Stomach (tissue), 9 donors: Measurements from ENCODE around the gene TPRG1L. TPM values are rescaled to one million over a fixed set of nuclear protein-coding genes. Genes with fewer than 3 reads are reported as not detected.

Experiments used
- DNase-seq, 2 donors: peaks; one replicate each; pipeline versions ENCODE4 v3.0.0 to v3.0.0-alpha.2; 2013 to 2019
- H3K27ac ChIP-seq, 5 donors: fragments of 200-600 bp in 4 of 5; sonication (generic) in 4 of 5; one replicate each; pipeline ENCODE4 v1.5.1; 2013 to 2019; ENCODE audit warnings: mild to moderate bottlenecking in 1 of 5, moderate library complexity in 1 of 5
- H3K27me3 ChIP-seq, 3 donors: fragments of 200-600 bp; sonication (generic); one replicate each; pipeline ENCODE4 v1.5.1; 2017 to 2019; ENCODE audit warnings: mixed run types in 1 of 3
- H3K36me3 ChIP-seq, 4 donors: fragments of 200-600 bp; sonication (generic); 1 replicate in 3 of 4; 2 replicates in 1 of 4; pipeline ENCODE4 v1.5.1; 2016 to 2019
- H3K4me1 ChIP-seq, 4 donors: fragments of 200-600 bp; sonication (generic); one replicate each; pipeline ENCODE4 v1.5.1; 2016 to 2019
- H3K4me3 ChIP-seq, 4 donors: fragments of 200-600 bp; sonication (generic) in 3 of 4; one replicate each; pipeline ENCODE4 v1.5.1; 2016 to 2019; ENCODE audit warnings: mild to moderate bottlenecking in 1 of 4
- H3K9me3 ChIP-seq, 4 donors: fragments of 200-600 bp; sonication (generic); one replicate each; pipeline ENCODE4 v1.5.1; 2016 to 2019
- EP300 ChIP-seq: sonication (generic); formaldehyde crosslinking; IDR thresholded peaks from one replicate; pipeline ENCODE4 v1.6.1; 2017; ENCODE audit warnings: antibody characterized with exemption
- POLR2A ChIP-seq, 4 donors: fragments of 450-650 bp; IDR thresholded peaks; one replicate each; pipeline ENCODE4 v1.6.1; 2016; ENCODE audit warnings: antibody characterized with exemption in 4 of 4, control low read depth in 2 of 4, mild to moderate bottlenecking in 1 of 4, moderate library complexity in 1 of 4
- POLR2AphosphoS5 ChIP-seq, 3 donors: sonication (generic); formaldehyde crosslinking; IDR thresholded peaks; one replicate each; pipeline ENCODE4 v1.6.1; 2016; ENCODE audit warnings: antibody characterized with exemption in 3 of 3
- WGBS, 5 donors: extraction: QIAGEN DNeasy Blood & Tissue Kit in 3 of 5; methylation state at CpG; one replicate each; pipeline versions ENCODE4 v1.1.5 to v1.1.7; 2013 to 2018; 5-methylcytosine and 5-hydroxymethylcytosine counted together
- intact Hi-C: fragments of 100-400 bp; cut with DNase I; formaldehyde crosslinking; loops from one replicate; pipeline ENCODE4 v1.15.1; 2023; ENCODE audit warnings: low total_unique reads
- polyA plus RNA-seq, 3 donors: library from polyadenylated mRNA; stranded (reverse); fragments of 200-250 nt; gene quantifications; one replicate each; pipeline ENCODE4 v1.2.3, GENCODE V29; 2013
- total RNA-seq, 5 donors: library from RNA; depleted of rRNA; stranded (reverse); fragments of >200 nt; gene quantifications; one replicate each; pipeline versions ENCODE4 v1.1.0 to v1.2.3, GENCODE V29; 2014 to 2016
- TF ChIP-seq, protein P1 (sequence below), 7 experiments: fragments of 450-650 bp in 4 of 7; fragments of 200-600 bp in 3 of 7; sonication (generic) in 3 of 7; IDR thresholded peaks; one replicate each; pipeline ENCODE4 v1.5.1; 2016 to 2019; ENCODE audit warnings: antibody characterized with exemption in 7 of 7, control low read depth in 2 of 7, mild to moderate bottlenecking in 1 of 7
- donor health status: healthy with polysubstance abuse.
- donor health status: Bipolar disorder and iron deficiency.
- donor health status: healthy.

The TPRG1L gene
- total and polyA plus RNA-seq, 8 donors: 21.6 to 60.0 (median 30.4) TPM

DNA sequence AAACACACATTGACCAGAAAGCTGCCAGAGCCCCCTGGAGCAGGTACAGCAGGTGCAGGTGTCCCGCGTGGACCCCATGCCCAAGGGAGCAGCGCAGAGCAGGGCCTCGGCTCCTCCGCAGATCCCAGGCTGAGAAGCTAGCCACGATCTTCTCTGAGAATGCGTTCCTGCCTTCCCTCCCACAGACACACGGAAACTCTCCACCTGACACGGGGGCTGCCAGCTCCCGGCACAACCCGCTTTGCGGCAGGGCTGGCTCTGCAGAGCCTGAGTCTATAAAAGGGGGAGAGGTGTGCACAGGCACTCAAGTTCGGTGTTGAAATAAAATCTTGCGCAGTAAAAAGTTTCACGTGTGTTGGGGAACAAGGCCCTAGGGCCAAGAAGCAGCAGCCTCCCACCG is 23.1 kb upstream of the TPRG1L start:
- Histone ChIP-seq H3K4me1 (peaks cover 14 to 24% (median 21%) of the 10 kb centered on the region in 4 donors), H3K27me3 (peaks cover 0 to 44% (median 5%) of the 10 kb centered on the region in 3 donors), H3K36me3 (no peaks in the 10 kb centered on the region), H3K9me3 (no peaks in the 10 kb centered on the region), H3K27ac (no peak overlapping the region), H3K4me3 (no peak overlapping the region)
- intact Hi-C loops: no loop called here
- DNase-seq: no peak
- TF ChIP-seq POLR2A (IDR thresholded peaks at IDR 0.05) (no peak), POLR2AphosphoS5 (IDR thresholded peaks at IDR 0.05) (no peak), EP300 (no peak)
- TF ChIP-seq, protein P1, sequence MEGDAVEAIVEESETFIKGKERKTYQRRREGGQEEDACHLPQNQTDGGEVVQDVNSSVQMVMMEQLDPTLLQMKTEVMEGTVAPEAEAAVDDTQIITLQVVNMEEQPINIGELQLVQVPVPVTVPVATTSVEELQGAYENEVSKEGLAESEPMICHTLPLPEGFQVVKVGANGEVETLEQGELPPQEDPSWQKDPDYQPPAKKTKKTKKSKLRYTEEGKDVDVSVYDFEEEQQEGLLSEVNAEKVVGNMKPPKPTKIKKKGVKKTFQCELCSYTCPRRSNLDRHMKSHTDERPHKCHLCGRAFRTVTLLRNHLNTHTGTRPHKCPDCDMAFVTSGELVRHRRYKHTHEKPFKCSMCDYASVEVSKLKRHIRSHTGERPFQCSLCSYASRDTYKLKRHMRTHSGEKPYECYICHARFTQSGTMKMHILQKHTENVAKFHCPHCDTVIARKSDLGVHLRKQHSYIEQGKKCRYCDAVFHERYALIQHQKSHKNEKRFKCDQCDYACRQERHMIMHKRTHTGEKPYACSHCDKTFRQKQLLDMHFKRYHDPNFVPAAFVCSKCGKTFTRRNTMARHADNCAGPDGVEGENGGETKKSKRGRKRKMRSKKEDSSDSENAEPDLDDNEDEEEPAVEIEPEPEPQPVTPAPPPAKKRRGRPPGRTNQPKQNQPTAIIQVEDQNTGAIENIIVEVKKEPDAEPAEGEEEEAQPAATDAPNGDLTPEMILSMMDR (IDR thresholded peaks at IDR 0.05): no peak
- 77 to 83% (median 81%) methylated on average over 15 to 16 of the region's 16 CpGs for WGBS, 5 donors

DNA sequence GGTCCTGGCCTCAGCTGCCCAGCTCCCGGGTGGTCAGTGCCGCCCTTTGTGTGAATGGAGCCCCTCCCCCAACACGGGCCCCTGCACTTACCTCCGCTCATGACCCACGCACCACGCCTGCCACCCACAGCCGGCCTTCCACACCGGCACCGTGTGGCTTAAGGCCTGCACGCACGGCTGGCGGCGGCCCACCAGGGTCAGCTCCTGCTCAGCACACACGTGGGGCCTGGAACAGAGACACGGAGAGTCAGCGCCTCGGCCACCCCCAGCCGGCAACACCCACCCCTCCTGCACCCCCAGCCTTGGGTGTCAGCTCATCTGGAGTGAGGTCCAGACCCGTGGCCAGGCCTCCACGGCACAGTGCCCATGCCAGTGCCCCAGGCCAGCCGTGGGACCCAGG is 22.4 kb upstream of the TPRG1L start:
- H3K4me3 ChIP-seq: no peak overlapping the region
- H3K9me3 ChIP-seq: no peaks in the 10 kb centered on the region
- H3K27ac ChIP-seq: no peak overlapping the region
- H3K36me3 ChIP-seq: no peaks in the 10 kb centered on the region
- no peak for TF ChIP-seq POLR2A (IDR thresholded peaks at IDR 0.05)
- H3K4me1 ChIP-seq: peaks cover 14 to 18% (median 18%) of the 10 kb centered on the region in 4 donors
- intact Hi-C loops: no loop called here
- 85 to 94% (median 90%) methylated on average over 10 to 21 of the region's 21 CpGs for WGBS, 5 donors
- H3K27me3 ChIP-seq: peaks cover 0 to 46% (median 5%) of the 10 kb centered on the region in 3 donors
- DNase-seq: no peak

DNA sequence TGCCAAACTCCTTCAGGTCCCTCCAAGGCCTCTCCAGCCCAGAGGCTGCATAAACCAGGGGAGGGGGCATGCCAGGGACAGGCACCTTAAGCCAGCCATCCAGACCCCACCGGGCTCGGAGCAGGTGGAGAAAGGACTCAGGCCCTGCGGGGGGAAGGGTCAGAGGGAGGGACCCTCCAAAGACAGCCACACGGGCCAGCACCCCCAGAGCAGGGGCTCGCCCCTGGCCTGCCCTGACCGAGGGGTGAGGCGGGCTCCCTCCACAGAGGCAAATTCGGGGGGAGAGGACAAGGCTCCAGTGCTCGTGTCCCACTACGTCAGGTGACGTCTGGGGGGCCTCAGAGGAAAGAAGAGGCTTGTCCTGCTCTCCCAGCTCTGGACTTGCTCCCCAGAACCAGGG is 21.7 kb upstream of the TPRG1L start:
- no peak for TF ChIP-seq POLR2AphosphoS5 (IDR thresholded peaks at IDR 0.05)
- TF ChIP-seq, protein P1 (IDR thresholded peaks at IDR 0.05): no peak
- TF ChIP-seq POLR2A (IDR thresholded peaks at IDR 0.05): no peak
- TF ChIP-seq EP300: no peak
- Histone ChIP-seq H3K27me3 (peaks cover 0 to 47% (median 5%) of the 10 kb centered on the region in 3 donors), H3K4me1 (peaks cover 8 to 10% (median 10%) of the 10 kb centered on the region in 4 donors), H3K9me3 (no peaks in the 10 kb centered on the region), H3K27ac (no peak overlapping the region), H3K36me3 (no peaks in the 10 kb centered on the region), H3K4me3 (no peak overlapping the region)
- no peak for DNase-seq
- 82 to 96% (median 93%) methylated on average over 4 to 11 of the region's 11 CpGs for WGBS, 5 donors
- intact Hi-C loops: no loop called here

DNA sequence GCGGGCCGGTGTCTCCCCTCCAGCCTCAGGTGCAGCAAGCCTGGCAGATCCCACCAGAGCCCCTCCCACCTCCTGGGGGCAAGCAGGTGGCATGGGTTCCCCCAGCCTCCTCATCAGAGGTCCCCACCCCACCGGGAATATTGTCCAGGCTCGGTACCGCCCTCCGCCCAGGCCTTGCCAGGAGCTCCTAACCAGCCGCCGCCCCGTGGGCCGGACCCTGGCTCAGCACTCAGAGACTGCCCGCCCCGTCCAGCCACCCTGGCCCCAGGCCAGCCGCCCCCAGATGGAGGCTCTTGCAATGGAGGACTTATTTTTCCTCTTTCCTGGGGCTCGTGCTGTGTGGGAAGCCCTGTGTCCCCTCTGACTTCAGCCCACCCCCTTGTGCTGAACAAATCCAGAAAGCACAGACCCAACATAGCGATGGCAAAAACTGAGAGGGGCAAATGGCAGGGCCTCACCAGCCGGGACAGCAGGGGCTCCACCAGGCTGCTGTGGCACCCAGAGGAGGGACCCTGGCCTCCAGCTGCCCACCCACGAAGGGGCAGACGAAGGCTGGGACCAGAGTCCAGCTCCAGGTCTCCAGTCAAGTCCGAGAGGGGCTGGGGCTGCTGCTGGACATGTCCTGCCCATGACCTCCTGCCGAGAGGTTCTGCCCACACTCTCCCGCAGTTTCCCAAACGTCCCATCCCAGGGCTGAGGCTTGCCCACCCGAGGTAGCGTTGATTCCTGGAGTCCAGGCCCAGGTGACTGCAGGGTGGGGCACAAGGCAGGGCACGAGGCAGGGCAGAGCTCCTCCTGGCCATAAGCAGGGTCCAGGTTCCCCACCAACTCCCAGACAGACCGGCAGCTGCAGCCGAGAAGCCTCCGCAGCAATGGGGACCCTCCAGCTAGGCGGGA is 21.0 kb upstream of the TPRG1L start:
- Histone ChIP-seq H3K36me3 (no peaks in the 10 kb centered on the region), H3K4me1 (peaks cover 1 to 4% (median 3%) of the 10 kb centered on the region in 4 donors), H3K4me3 (no peak overlapping the region), H3K27me3 (peaks cover 0 to 47% (median 9%) of the 10 kb centered on the region in 3 donors), H3K9me3 (no peaks in the 10 kb centered on the region), H3K27ac (no peak overlapping the region)
- intact Hi-C loops: no loop called here
- 80 to 87% (median 85%) methylated on average over 17 to 29 of the region's 29 CpGs for WGBS, 5 donors
- TF ChIP-seq, protein P1 (IDR thresholded peaks at IDR 0.05): no peak
- TF ChIP-seq POLR2AphosphoS5 (IDR thresholded peaks at IDR 0.05): no peak
- no peak for TF ChIP-seq POLR2A (IDR thresholded peaks at IDR 0.05)
- no peak for TF ChIP-seq EP300
- no peak for DNase-seq
